SK-N-SH (cell line): ENCODE measurements around the gene FADS1.

Source experiments
- CHD2 ChIP-seq: fragments of 150-350 bp; IDR thresholded peaks from 2 replicates; pipeline ENCODE4 v1.6.1; 2018; ENCODE audit warnings: low read length; ENCODE audit not compliant: partially characterized antibody
- JUND ChIP-seq: IDR thresholded peaks from 2 replicates; pipeline ENCODE4 v1.4.0; 2012
- NFIC ChIP-seq: IDR thresholded peaks from 2 replicates; pipeline ENCODE4 v1.4.0; 2012; ENCODE audit warnings: borderline replicate concordance
- POLR2AphosphoS5 ChIP-seq: IDR thresholded peaks from 2 replicates; pipeline ENCODE4 v1.6.1; 2012; ENCODE audit warnings: low read depth, low read length
- RAD21 ChIP-seq: IDR thresholded peaks from 2 replicates; pipeline ENCODE4 v1.6.1; 2012; ENCODE audit warnings: mild to moderate bottlenecking, low read length
- SIN3A ChIP-seq: IDR thresholded peaks from 2 replicates; pipeline ENCODE4 v1.6.1; 2012; ENCODE audit warnings: low read depth, mild to moderate bottlenecking, low read length, moderate library complexity, borderline replicate concordance
- TF ChIP-seq, protein P1 (sequence below): fragments of 200-600 bp; sonication (generic); IDR thresholded peaks from 2 replicates; pipeline ENCODE4 v1.6.1; 2017; ENCODE audit warnings: antibody characterized with exemption, mild to moderate bottlenecking, moderate library complexity
- TF ChIP-seq, protein P2 (sequence below): IDR thresholded peaks from 2 replicates; pipeline ENCODE4 v1.4.0; 2012; ENCODE audit warnings: low read depth, borderline replicate concordance
- TF ChIP-seq, protein P3 (sequence below): IDR thresholded peaks from 2 replicates; pipeline ENCODE4 v1.6.1; 2012; ENCODE audit warnings: mild to moderate bottlenecking, low read depth, low read length, moderate library complexity

DNA sequence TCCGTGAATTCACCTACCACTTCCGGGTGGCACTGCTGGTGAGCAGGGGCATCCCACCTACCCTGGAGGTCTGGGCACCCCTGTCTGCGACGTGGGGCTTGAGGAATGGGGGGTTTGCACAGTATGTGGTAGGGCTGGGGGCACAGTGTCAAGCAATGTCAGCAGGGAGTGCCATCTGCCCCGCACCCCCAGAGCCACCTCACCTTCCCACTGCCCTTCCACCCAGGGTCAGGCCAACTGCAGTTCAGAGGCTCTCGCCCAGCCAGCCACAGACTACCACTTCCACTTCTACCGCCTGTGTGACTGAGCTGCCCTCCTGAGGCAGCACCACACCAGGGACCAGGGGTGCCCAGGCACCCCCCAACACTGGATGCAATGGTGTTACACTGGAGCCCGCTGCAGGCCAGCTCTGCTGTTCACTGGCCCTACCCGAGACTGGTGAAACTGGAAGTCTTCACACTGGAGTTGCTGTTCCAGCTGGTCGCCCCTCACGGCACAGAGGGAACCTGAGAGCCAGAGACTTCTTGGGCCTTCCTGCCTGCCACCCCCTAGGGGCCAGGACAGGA, 30.9 kb downstream of the FADS1 start:
- TF ChIP-seq, protein P1, sequence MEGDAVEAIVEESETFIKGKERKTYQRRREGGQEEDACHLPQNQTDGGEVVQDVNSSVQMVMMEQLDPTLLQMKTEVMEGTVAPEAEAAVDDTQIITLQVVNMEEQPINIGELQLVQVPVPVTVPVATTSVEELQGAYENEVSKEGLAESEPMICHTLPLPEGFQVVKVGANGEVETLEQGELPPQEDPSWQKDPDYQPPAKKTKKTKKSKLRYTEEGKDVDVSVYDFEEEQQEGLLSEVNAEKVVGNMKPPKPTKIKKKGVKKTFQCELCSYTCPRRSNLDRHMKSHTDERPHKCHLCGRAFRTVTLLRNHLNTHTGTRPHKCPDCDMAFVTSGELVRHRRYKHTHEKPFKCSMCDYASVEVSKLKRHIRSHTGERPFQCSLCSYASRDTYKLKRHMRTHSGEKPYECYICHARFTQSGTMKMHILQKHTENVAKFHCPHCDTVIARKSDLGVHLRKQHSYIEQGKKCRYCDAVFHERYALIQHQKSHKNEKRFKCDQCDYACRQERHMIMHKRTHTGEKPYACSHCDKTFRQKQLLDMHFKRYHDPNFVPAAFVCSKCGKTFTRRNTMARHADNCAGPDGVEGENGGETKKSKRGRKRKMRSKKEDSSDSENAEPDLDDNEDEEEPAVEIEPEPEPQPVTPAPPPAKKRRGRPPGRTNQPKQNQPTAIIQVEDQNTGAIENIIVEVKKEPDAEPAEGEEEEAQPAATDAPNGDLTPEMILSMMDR = no peak
- no peak for TF ChIP-seq CHD2
- TF ChIP-seq NFIC = no peak
- TF ChIP-seq, protein P2, sequence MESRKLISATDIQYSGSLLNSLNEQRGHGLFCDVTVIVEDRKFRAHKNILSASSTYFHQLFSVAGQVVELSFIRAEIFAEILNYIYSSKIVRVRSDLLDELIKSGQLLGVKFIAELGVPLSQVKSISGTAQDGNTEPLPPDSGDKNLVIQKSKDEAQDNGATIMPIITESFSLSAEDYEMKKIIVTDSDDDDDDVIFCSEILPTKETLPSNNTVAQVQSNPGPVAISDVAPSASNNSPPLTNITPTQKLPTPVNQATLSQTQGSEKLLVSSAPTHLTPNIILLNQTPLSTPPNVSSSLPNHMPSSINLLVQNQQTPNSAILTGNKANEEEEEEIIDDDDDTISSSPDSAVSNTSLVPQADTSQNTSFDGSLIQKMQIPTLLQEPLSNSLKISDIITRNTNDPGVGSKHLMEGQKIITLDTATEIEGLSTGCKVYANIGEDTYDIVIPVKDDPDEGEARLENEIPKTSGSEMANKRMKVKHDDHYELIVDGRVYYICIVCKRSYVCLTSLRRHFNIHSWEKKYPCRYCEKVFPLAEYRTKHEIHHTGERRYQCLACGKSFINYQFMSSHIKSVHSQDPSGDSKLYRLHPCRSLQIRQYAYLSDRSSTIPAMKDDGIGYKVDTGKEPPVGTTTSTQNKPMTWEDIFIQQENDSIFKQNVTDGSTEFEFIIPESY = no peak
- TF ChIP-seq, protein P3, sequence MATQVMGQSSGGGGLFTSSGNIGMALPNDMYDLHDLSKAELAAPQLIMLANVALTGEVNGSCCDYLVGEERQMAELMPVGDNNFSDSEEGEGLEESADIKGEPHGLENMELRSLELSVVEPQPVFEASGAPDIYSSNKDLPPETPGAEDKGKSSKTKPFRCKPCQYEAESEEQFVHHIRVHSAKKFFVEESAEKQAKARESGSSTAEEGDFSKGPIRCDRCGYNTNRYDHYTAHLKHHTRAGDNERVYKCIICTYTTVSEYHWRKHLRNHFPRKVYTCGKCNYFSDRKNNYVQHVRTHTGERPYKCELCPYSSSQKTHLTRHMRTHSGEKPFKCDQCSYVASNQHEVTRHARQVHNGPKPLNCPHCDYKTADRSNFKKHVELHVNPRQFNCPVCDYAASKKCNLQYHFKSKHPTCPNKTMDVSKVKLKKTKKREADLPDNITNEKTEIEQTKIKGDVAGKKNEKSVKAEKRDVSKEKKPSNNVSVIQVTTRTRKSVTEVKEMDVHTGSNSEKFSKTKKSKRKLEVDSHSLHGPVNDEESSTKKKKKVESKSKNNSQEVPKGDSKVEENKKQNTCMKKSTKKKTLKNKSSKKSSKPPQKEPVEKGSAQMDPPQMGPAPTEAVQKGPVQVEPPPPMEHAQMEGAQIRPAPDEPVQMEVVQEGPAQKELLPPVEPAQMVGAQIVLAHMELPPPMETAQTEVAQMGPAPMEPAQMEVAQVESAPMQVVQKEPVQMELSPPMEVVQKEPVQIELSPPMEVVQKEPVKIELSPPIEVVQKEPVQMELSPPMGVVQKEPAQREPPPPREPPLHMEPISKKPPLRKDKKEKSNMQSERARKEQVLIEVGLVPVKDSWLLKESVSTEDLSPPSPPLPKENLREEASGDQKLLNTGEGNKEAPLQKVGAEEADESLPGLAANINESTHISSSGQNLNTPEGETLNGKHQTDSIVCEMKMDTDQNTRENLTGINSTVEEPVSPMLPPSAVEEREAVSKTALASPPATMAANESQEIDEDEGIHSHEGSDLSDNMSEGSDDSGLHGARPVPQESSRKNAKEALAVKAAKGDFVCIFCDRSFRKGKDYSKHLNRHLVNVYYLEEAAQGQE = no peak
- no peak for TF ChIP-seq RAD21
- TF ChIP-seq JUND = no peak
- no peak for TF ChIP-seq SIN3A
- TF ChIP-seq POLR2AphosphoS5 = no peak
